WERI-Rb-1 (cell line): ENCODE measurements around the gene TPGS1.
"Not testable (repeated sequence)": the region's sequence is repeated elsewhere in the genome, so short reads cannot be mapped to it uniquely, and the experiment has no call there.

Experiments used
- DNase-seq: peaks from one replicate; pipeline ENCODE4 v3.0.0-alpha.2; 2020
- H3K27ac ChIP-seq: fragments of 250-450 bp; sonication (Bioruptor Pico); 2 replicates; pipeline ENCODE4 v1.5.1; 2020; ENCODE audit warnings: mild to moderate bottlenecking, moderate library complexity
- H3K27me3 ChIP-seq: fragments of 250-450 bp; sonication (Bioruptor Pico); 2 replicates; pipeline ENCODE4 v1.5.1; 2021; ENCODE audit warnings: mild to moderate bottlenecking, low read depth, moderate library complexity; ENCODE audit not compliant: insufficient read depth, severe bottlenecking
- H3K36me3 ChIP-seq: fragments of 250-450 bp; sonication (Bioruptor Pico); 2 replicates; pipeline ENCODE4 v1.5.1; 2020; ENCODE audit warnings: mild to moderate bottlenecking, moderate library complexity
- H3K4me3 ChIP-seq: 2 replicates; pipeline ENCODE4 v1.5.1; 2011; ENCODE audit warnings: low read depth, mild to moderate bottlenecking, control low read depth, low read length
- H3K9me3 ChIP-seq: fragments of 250-450 bp; sonication (Bioruptor Pico); 2 replicates; pipeline ENCODE4 v1.5.1; 2021; ENCODE audit warnings: mild to moderate bottlenecking, moderate library complexity; ENCODE audit not compliant: severe bottlenecking
- CTCF ChIP-seq: IDR thresholded peaks from 2 replicates; pipeline ENCODE4 v1.5.1; 2011; ENCODE audit warnings: low read depth, mild to moderate bottlenecking, control low read depth, inconsistent platforms, low read length

The TPGS1 gene

GRCh38 chr19:474126-475078 lies 32.9 kb upstream of the TPGS1 start:
- no peaks in the 10 kb centered on the region for H3K36me3 ChIP-seq
- H3K4me3 ChIP-seq, result no peak overlapping the region
- H3K9me3 ChIP-seq, result no peaks in the 10 kb centered on the region
- H3K27me3 ChIP-seq, result no peaks in the 10 kb centered on the region
- TF ChIP-seq CTCF, result no peak
- no peak for DNase-seq
- H3K27ac ChIP-seq, result no peak overlapping the region

- H3K27me3 ChIP-seq, result no peaks in the 10 kb centered on the region
- H3K4me3 ChIP-seq, result no peak overlapping the region
- DNase-seq, result no peak
- H3K36me3 ChIP-seq, result no peaks in the 10 kb centered on the region
- H3K27ac ChIP-seq, result no peak overlapping the region
- TF ChIP-seq CTCF, result no peak
- H3K9me3 ChIP-seq, result no peaks in the 10 kb centered on the region
Measured at GRCh38 chr19:475360-475759, 31.9 kb upstream of the TPGS1 start.

GRCh38 chr19:478236-478903 lies 28.9 kb upstream of the TPGS1 start:
- Histone ChIP-seq H3K9me3 (no peaks in the 10 kb centered on the region), H3K4me3 (no peak overlapping the region), H3K27ac (no peak overlapping the region), H3K36me3 (no peaks in the 10 kb centered on the region), H3K27me3 (no peaks in the 10 kb centered on the region)
- DNase-seq, result no peak
- no peak for TF ChIP-seq CTCF

GRCh38 chr19:478976-479375 lies 28.3 kb upstream of the TPGS1 start:
- no peak overlapping the region for H3K27ac ChIP-seq
- H3K27me3 ChIP-seq, result no peaks in the 10 kb centered on the region
- no peak for DNase-seq
- H3K4me3 ChIP-seq, result no peak overlapping the region
- no peaks in the 10 kb centered on the region for H3K36me3 ChIP-seq
- TF ChIP-seq CTCF, result no peak
- H3K9me3 ChIP-seq, result no peaks in the 10 kb centered on the region

- H3K9me3 ChIP-seq, result no peaks in the 10 kb centered on the region
- H3K27ac ChIP-seq, result peak overlapping the region; percentile 16; the same call in 1 of the 2 replicates
- H3K27me3 ChIP-seq, result no peaks in the 10 kb centered on the region
- no peaks in the 10 kb centered on the region for H3K36me3 ChIP-seq
- peak; percentile 89 for TF ChIP-seq CTCF
- H3K4me3 ChIP-seq, result no peak overlapping the region
- peak; percentile 85 for DNase-seq
Measured at GRCh38 chr19:480016-480855, 27.1 kb upstream of the TPGS1 start.

GRCh38 chr19:481100-481499 lies 26.2 kb upstream of the TPGS1 start:
- not testable (repeated sequence) for H3K9me3 ChIP-seq, H3K36me3 ChIP-seq, H3K27ac ChIP-seq, H3K4me3 ChIP-seq, H3K27me3 ChIP-seq, DNase-seq
